Melanocyte of skin (primary cell): ENCODE data around the gene LRP4. TPM values are rescaled to one million over a fixed set of nuclear protein-coding genes. Genes with fewer than 3 reads are reported as not detected.

Source experiments
- total RNA-seq, 2 donors: library from RNA; depleted of rRNA; stranded (reverse); fragments of >200 nt; gene quantifications; 2 replicates each; pipeline ENCODE4 v1.2.3, GENCODE V29; 2012

Gene LRP4
- 1 to 10 TPM; 2.4 to 2.7 TPM for total RNA-seq

GRCh38 chr11:46918083-46918787, at the start of gene LRP4:
Gene LRP4 (minus strand): TSS chr11:46918550. CDS start chr11:46918379, 171 bp downstream.

GRCh38 chr11:46936138-46937110, 18.1 kb upstream of the LRP4 start, which contains the start of gene CSTPP1:
Gene CSTPP1 (plus strand): TSS chr11:46936761. CDS start chr11:46936806, 45 bp downstream.

GRCh38 chr11:46845740-46846509, 72.4 kb downstream of the LRP4 start, which contains the start of gene CKAP5:
Gene CKAP5 (minus strand): TSS chr11:46846280. CDS start chr11:46821231, 25,049 bp downstream.

Other genes starting within 250 kb of the LRP4 start
- gene ARHGAP1, start 217.9 kb downstream of the LRP4 start, total RNA-seq = 10 to 100 TPM; 28.3 to 34.1 TPM
- 1 to 10 TPM; 6.2 to 8.3 TPM for gene ZNF408, start 217.5 kb downstream of the LRP4 start, total RNA-seq
- not detected for gene F2, start 199.3 kb downstream of the LRP4 start, total RNA-seq
- gene CKAP5, start 72.3 kb downstream of the LRP4 start, total RNA-seq = 10 to 100 TPM; 73.0 to 95.6 TPM
- gene CSTPP1, start 18.2 kb upstream of the LRP4 start, total RNA-seq = 10 to 100 TPM; 19.3 to 22.3 TPM